Choroid plexus epithelial cell (primary cell): ENCODE results near the gene NARS2.

Experiments used
- DNase-seq: peaks from one replicate; pipeline ENCODE4 v3.0.0-alpha.2; 2010; ENCODE audit warnings: low read depth
- H3K4me3 ChIP-seq: 2 replicates; pipeline ENCODE4 v1.5.1; 2011; ENCODE audit warnings: low read depth, mild to moderate bottlenecking, control low read depth, low read length, moderate library complexity
- CTCF ChIP-seq: conservative IDR thresholded peaks from 2 replicates; pipeline ENCODE4 v1.5.1; 2011; ENCODE audit warnings: low read depth, mild to moderate bottlenecking, control low read depth, inconsistent platforms, low read length, moderate library complexity

The NARS2 gene

DNA sequence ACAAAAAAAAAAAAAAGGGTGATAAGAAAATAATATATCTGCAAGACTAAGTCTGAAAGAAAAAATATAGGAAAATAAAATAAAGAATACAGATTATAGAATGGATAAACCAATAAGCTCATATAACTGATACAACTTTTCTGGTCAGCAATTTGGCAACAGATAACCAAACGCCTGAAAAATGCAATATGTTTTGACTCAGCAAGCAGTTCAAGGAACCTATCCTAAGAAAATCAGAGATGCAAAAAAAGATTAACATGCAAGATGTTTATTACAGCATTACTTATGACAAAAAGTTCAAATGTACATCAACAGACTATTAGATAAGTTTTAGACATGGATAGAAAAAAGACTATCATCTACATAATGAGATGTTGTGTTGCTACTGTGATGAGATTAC is 129.9 kb downstream of the NARS2 start:
- no peak for TF ChIP-seq CTCF
- DNase-seq = no peak
- H3K4me3 ChIP-seq = no peak overlapping the region

- DNase-seq = no peak
- no peak for TF ChIP-seq CTCF
- no peak overlapping the region for H3K4me3 ChIP-seq
Measured at GRCh38 chr11:78441956-78442355, 132.7 kb downstream of the NARS2 start.

DNA sequence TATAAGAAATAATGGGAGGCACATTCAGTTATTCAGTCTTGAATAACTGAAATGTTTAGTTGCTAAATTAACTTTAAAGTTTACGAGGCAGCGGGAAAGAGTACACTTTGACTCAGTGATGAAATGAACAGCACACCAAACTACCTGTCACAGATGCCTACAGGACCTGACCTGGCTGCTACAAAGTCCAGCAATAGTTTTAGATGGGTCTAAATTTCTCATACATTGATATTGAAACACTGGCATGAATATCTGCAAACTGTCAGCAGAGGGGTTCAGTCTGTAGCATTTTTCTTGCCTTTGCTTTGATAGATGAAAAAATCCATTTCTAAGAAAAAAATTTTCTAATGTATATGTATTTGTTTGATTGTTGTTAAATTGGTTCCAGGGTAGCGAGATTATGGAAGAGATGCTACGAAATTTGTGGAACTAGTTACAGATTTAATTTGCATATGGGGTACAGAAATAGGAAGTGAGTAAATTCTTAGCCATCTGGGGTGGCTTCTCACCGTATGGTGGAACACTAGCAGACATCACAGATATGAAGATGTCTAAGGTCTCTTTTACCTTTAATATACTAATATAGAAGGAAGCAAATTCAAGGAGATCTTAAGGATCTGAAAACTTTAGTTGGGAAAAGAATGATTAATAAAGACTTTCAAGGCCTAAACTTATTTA is 136.2 kb downstream of the NARS2 start:
- H3K4me3 ChIP-seq = no peak overlapping the region
- no peak for TF ChIP-seq CTCF
- DNase-seq = no peak

GRCh38 chr11:78432956-78433355 is 141.7 kb downstream of the NARS2 start:
- DNase-seq = peak; percentile 33
- TF ChIP-seq CTCF = no peak

DNA sequence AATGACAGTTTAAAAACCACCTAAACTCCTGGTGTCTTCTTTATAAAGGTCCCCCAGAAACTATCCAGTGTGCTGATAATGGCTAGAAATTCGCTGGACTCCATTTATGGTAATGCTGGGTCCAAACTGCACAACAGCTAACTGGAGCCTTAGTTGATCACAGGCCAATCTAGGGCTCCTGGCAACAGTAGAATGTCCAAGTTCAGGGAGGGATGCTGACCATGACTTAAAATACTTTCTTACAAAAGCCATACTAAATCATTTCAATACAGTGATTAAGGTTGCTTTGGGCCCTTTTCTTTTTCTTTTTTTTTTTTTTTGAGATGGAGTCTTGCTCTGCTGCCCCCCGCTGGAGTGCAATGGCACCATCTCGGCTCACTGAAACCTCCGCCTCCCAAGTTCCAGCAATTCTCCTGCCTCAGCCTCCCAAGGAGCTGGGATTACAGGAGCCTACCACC is 142.6 kb downstream of the NARS2 start:
- TF ChIP-seq CTCF = peak; percentile 50
- no peak overlapping the region for H3K4me3 ChIP-seq
- no peak for DNase-seq

More at GRCh38 chr11:78432956-78433355, 141.7 kb downstream of the NARS2 start:
- H3K4me3 ChIP-seq = no peak overlapping the region

GRCh38 chr11:78429660-78430059 is 145.0 kb downstream of the NARS2 start:
- no peak for DNase-seq
- H3K4me3 ChIP-seq = no peak overlapping the region
- TF ChIP-seq CTCF = no peak

DNA sequence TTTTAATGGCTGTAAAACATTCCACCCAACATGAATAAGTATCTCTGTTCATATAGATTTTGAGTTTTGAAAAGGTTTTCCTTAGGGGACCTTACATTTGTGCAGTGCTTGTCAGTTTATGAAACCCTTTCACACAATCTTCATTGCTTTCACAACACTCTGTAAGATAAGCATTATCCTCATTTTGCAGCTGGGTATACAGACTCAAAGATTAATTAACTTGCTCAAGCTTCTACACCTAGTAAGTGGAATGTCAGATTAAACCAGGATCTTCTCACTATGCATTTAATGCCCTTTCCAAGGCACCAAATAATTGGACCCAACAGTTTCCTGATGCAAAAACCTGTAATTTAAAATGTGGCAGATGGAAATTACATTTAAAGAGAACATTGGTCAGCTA is 145.5 kb downstream of the NARS2 start:
- no peak for TF ChIP-seq CTCF
- no peak for DNase-seq
- no peak overlapping the region for H3K4me3 ChIP-seq
